HepG2 (cell line): ENCODE data around the gene YIPF5. TPM values are rescaled to one million over a fixed set of nuclear protein-coding genes. Genes with fewer than 3 reads are reported as not detected.
A peak's percentile ranks its signal among the peaks of the same experiment; 100 is the strongest.

ENCODE experiments used
- DMAP1 ChIP-seq: IDR thresholded peaks from 2 replicates; pipeline ENCODE4 v1.6.1; 2016
- NBN ChIP-seq: fragments of 450-650 bp; conservative IDR thresholded peaks from 2 replicates; pipeline ENCODE4 v1.6.1; 2017
- ZNF292 ChIP-seq: sonication (generic); formaldehyde crosslinking; IDR thresholded peaks from 2 replicates; pipeline ENCODE4 v1.8.1; 2022; ENCODE audit warnings: mild to moderate bottlenecking, low read depth, missing genetic modification reagents, borderline replicate concordance
- ZNF567 ChIP-seq: sonication (generic); formaldehyde crosslinking; IDR thresholded peaks from 2 replicates; pipeline ENCODE4 v1.8.1; 2023; ENCODE audit warnings: mild to moderate bottlenecking, missing genetic modification reagents, borderline replicate concordance
- polyA plus RNA-seq, 8 experiments: library from polyadenylated mRNA; depleted of rRNA in 3 of 8; stranded (reverse) in 7 of 8; unstranded in 1 of 8; fragments of >200 nt; fragmentation: Illumina TruSeq in 4 of 8; extraction: Trizol in 4 of 8; gene quantifications; 2 replicates each; pipeline versions ENCODE4 v1.2.1 to v1.2.3, GENCODE V29; 2011 to 2016; ENCODE audit warnings: low read depth in 4 of 8, missing spikeins in 1 of 8, mixed read lengths in 1 of 8; ENCODE audit not compliant: insufficient read depth in 1 of 8
- total RNA-seq, 5 experiments: library from RNA; depleted of rRNA; stranded (reverse); fragments of >200 nt; fragmentation: Illumina TruSeq; extraction: Trizol; gene quantifications; 2 replicates each; pipeline ENCODE4 v1.2.3, GENCODE V29; 2016; ENCODE audit warnings: low read depth in 1 of 5
- TF ChIP-seq, protein P1 (sequence below): sonication (generic); formaldehyde crosslinking; IDR thresholded peaks from 2 replicates; pipeline ENCODE4 v1.4.0; 2020; ENCODE audit warnings: mild to moderate bottlenecking, missing genetic modification reagents, borderline replicate concordance
- TF ChIP-seq, protein P2 (sequence below): IDR thresholded peaks from 2 replicates; pipeline ENCODE4 v1.6.1; 2012; ENCODE audit warnings: low read length, improper control_type of control experiment
- TF ChIP-seq, protein P3 (sequence below): IDR thresholded peaks from 2 replicates; pipeline ENCODE4 v1.6.1; 2016; ENCODE audit warnings: missing compliant biosample characterization, missing genetic modification reagents, borderline replicate concordance
- TF ChIP-seq, protein P4 (sequence below): sonication (generic); formaldehyde crosslinking; IDR thresholded peaks from 2 replicates; pipeline ENCODE4 v1.4.0; 2020; ENCODE audit warnings: missing genetic modification reagents; ENCODE audit errors: not compliant biosample characterization
- TF ChIP-seq, protein P5 (sequence below): sonication (generic); formaldehyde crosslinking; IDR thresholded peaks from 2 replicates; pipeline ENCODE4 v1.4.0; 2020; ENCODE audit warnings: missing genetic modification reagents
- TF ChIP-seq, protein P6 (sequence below): sonication (generic); formaldehyde crosslinking; IDR thresholded peaks from 2 replicates; pipeline ENCODE4 v1.4.0; 2020; ENCODE audit warnings: low read depth, missing genetic modification reagents

YIPF5 gene
- total and polyA plus RNA-seq, 2 of the 13 experiments (the other 11 are each of a cell fraction or from before 2014, with no cell fraction given), result 61.4 to 73.6 TPM

DNA sequence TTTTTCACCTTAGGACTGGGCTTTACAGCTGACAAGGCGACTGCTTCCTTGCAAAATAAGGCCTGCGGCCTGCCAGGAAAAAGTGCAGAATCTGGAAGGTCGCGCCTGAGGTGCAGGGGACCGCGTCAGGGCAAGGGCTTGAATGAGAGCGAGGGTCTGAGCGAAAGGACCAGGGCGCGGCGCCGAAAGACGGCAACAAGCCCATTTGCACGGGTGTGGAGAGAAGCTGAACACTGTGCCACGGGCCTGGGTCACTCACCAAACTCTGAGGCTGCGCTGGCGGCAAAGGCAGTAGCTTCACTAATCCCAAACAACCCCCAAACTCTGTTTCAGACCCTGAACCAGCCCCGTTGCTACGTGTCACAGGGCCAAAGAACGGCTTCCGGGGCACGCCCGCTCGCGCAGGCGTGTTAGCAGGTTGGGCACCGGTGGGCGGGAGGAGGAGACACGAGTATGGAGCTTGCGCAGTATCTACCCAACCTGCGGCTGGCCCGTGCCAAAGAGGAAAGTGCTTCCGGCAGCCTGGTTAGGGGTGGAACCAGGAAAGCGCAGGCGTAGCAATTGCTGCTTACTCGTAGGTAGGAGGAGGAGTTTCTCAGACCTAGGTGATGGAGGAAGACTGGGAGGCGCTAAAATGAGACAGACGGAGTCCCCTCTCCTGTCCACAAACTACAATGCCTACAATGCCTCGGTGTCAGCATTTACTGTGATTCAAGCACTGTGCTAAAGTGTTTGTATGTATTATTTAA, at the start of gene YIPF5, which contains the start of gene KCTD16 (continued):
- TF ChIP-seq, protein P1, sequence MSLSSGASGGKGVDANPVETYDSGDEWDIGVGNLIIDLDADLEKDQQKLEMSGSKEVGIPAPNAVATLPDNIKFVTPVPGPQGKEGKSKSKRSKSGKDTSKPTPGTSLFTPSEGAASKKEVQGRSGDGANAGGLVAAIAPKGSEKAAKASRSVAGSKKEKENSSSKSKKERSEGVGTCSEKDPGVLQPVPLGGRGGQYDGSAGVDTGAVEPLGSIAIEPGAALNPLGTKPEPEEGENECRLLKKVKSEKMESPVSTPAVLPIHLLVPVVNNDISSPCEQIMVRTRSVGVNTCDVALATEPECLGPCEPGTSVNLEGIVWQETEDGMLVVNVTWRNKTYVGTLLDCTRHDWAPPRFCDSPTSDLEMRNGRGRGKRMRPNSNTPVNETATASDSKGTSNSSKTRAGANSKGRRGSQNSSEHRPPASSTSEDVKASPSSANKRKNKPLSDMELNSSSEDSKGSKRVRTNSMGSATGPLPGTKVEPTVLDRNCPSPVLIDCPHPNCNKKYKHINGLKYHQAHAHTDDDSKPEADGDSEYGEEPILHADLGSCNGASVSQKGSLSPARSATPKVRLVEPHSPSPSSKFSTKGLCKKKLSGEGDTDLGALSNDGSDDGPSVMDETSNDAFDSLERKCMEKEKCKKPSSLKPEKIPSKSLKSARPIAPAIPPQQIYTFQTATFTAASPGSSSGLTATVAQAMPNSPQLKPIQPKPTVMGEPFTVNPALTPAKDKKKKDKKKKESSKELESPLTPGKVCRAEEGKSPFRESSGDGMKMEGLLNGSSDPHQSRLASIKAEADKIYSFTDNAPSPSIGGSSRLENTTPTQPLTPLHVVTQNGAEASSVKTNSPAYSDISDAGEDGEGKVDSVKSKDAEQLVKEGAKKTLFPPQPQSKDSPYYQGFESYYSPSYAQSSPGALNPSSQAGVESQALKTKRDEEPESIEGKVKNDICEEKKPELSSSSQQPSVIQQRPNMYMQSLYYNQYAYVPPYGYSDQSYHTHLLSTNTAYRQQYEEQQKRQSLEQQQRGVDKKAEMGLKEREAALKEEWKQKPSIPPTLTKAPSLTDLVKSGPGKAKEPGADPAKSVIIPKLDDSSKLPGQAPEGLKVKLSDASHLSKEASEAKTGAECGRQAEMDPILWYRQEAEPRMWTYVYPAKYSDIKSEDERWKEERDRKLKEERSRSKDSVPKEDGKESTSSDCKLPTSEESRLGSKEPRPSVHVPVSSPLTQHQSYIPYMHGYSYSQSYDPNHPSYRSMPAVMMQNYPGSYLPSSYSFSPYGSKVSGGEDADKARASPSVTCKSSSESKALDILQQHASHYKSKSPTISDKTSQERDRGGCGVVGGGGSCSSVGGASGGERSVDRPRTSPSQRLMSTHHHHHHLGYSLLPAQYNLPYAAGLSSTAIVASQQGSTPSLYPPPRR (CRISPR knock-in tag), result no peak
- no peak for TF ChIP-seq NBN
- TF ChIP-seq, protein P2, sequence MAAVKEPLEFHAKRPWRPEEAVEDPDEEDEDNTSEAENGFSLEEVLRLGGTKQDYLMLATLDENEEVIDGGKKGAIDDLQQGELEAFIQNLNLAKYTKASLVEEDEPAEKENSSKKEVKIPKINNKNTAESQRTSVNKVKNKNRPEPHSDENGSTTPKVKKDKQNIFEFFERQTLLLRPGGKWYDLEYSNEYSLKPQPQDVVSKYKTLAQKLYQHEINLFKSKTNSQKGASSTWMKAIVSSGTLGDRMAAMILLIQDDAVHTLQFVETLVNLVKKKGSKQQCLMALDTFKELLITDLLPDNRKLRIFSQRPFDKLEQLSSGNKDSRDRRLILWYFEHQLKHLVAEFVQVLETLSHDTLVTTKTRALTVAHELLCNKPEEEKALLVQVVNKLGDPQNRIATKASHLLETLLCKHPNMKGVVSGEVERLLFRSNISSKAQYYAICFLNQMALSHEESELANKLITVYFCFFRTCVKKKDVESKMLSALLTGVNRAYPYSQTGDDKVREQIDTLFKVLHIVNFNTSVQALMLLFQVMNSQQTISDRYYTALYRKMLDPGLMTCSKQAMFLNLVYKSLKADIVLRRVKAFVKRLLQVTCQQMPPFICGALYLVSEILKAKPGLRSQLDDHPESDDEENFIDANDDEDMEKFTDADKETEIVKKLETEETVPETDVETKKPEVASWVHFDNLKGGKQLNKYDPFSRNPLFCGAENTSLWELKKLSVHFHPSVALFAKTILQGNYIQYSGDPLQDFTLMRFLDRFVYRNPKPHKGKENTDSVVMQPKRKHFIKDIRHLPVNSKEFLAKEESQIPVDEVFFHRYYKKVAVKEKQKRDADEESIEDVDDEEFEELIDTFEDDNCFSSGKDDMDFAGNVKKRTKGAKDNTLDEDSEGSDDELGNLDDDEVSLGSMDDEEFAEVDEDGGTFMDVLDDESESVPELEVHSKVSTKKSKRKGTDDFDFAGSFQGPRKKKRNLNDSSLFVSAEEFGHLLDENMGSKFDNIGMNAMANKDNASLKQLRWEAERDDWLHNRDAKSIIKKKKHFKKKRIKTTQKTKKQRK, result no peak
- no peak for TF ChIP-seq ZNF567 (CRISPR knock-in tag)
- TF ChIP-seq, protein P3, sequence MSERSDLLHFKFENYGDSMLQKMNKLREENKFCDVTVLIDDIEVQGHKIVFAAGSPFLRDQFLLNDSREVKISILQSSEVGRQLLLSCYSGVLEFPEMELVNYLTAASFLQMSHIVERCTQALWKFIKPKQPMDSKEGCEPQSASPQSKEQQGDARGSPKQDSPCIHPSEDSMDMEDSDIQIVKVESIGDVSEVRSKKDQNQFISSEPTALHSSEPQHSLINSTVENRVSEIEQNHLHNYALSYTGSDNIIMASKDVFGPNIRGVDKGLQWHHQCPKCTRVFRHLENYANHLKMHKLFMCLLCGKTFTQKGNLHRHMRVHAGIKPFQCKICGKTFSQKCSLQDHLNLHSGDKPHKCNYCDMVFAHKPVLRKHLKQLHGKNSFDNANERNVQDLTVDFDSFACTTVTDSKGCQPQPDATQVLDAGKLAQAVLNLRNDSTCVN, result 0 out of 2 replicates have a peak, but pooled peaks have one; percentile 39
- TF ChIP-seq, protein P4, sequence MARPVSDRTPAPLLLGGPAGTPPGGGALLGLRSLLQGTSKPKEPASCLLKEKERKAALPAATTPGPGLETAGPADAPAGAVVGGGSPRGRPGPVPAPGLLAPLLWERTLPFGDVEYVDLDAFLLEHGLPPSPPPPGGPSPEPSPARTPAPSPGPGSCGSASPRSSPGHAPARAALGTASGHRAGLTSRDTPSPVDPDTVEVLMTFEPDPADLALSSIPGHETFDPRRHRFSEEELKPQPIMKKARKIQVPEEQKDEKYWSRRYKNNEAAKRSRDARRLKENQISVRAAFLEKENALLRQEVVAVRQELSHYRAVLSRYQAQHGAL (CRISPR knock-in tag), result peak; percentile 59
- TF ChIP-seq, protein P5, sequence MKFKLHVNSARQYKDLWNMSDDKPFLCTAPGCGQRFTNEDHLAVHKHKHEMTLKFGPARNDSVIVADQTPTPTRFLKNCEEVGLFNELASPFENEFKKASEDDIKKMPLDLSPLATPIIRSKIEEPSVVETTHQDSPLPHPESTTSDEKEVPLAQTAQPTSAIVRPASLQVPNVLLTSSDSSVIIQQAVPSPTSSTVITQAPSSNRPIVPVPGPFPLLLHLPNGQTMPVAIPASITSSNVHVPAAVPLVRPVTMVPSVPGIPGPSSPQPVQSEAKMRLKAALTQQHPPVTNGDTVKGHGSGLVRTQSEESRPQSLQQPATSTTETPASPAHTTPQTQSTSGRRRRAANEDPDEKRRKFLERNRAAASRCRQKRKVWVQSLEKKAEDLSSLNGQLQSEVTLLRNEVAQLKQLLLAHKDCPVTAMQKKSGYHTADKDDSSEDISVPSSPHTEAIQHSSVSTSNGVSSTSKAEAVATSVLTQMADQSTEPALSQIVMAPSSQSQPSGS (CRISPR knock-in tag), result peak; percentile 70
- 0 out of 2 replicates have a peak, but pooled peaks have one; percentile 61 for TF ChIP-seq ZNF292 (CRISPR knock-in tag)
- peak; percentile 91 for TF ChIP-seq DMAP1 (CRISPR knock-in tag)
- TF ChIP-seq, protein P6, sequence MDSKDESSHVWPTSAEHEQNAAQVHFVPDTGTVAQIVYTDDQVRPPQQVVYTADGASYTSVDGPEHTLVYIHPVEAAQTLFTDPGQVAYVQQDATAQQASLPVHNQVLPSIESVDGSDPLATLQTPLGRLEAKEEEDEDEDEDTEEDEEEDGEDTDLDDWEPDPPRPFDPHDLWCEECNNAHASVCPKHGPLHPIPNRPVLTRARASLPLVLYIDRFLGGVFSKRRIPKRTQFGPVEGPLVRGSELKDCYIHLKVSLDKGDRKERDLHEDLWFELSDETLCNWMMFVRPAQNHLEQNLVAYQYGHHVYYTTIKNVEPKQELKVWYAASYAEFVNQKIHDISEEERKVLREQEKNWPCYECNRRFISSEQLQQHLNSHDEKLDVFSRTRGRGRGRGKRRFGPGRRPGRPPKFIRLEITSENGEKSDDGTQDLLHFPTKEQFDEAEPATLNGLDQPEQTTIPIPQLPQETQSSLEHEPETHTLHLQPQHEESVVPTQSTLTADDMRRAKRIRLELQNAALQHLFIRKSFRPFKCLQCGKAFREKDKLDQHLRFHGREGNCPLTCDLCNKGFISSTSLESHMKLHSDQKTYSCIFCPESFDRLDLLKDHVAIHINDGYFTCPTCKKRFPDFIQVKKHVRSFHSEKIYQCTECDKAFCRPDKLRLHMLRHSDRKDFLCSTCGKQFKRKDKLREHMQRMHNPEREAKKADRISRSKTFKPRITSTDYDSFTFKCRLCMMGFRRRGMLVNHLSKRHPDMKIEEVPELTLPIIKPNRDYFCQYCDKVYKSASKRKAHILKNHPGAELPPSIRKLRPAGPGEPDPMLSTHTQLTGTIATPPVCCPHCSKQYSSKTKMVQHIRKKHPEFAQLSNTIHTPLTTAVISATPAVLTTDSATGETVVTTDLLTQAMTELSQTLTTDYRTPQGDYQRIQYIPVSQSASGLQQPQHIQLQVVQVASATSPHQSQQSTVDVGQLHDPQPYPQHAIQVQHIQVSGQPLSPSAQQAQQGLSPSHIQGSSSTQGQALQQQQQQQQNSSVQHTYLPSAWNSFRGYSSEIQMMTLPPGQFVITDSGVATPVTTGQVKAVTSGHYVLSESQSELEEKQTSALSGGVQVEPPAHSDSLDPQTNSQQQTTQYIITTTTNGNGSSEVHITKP, result no peak
